Measurements from ENCODE around the gene TANGO2.

The TANGO2 gene

DNA sequence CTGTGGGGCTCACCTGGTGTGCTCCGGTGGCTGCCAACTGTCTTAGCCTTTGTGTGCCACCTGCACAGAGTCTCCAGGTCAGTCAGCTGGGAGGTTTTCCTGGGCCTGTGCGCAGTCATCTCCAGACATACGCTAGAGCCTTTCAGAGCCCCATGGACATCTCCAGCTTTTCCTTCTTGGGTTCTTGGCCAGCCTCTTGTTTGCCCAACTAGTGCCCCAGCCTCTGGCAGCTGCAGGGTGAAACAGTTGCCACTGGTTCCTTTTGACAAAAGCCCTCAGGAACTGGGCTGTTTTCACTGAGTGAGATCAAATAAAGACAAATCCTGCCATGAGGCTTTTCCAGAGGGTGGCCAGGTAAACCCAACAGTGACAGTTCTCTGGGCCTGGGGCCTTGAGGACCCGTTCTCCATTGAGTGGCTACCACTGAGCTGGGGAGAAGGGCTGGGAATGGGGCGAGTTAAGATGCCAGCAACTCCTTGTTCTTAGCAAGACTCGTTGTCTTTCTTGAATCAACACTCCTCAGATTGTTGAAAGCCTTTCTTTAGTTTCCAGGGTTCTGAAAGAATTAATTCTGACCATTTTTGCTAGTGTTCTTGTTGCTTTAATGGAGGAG lies 78.3 kb downstream of the TANGO2 start:
- no peak overlapping the region for H3K4me3 ChIP-seq (ENCODE audit: insufficient read length, low read depth)
- DNase-seq (ENCODE audit: low read depth, low spot score), result no peak
- no peaks in the 10 kb centered on the region for H3K27me3 ChIP-seq (ENCODE audit: insufficient read depth, insufficient read length)
- TF ChIP-seq ZNF274 (IDR thresholded peaks at IDR 0.05; ENCODE audit: low read depth, low read length) (no peak), YY1 (IDR thresholded peaks at IDR 0.05; ENCODE audit: insufficient read depth, insufficient read length) (no peak), SUZ12 (IDR thresholded peaks at IDR 0.05; ENCODE audit: extremely low read depth, insufficient read depth, insufficient read length) (no peak)
- H3K36me3 ChIP-seq (ENCODE audit: insufficient read depth, insufficient read length, low read length), result peaks cover 81% of the 10 kb centered on the region
- H3K9ac ChIP-seq (ENCODE audit: insufficient read length, low read depth), result no peak overlapping the region
- no peaks in the 10 kb centered on the region for H3K9me3 ChIP-seq (ENCODE audit: insufficient read depth, low read length)
- H3K4me1 ChIP-seq (ENCODE audit: insufficient read depth, insufficient read length), result peaks cover 2% of the 10 kb centered on the region

GRCh38 chr22:20101638-20102037 lies 80.7 kb downstream of the TANGO2 start:
- Histone ChIP-seq H3K9me3 (ENCODE audit: insufficient read depth, low read length) (no peaks in the 10 kb centered on the region), H3K4me1 (ENCODE audit: insufficient read depth, insufficient read length) (peaks cover 2% of the 10 kb centered on the region), H3K4me3 (ENCODE audit: insufficient read length, low read depth) (no peak overlapping the region), H3K36me3 (ENCODE audit: insufficient read depth, insufficient read length, low read length) (peaks cover 81% of the 10 kb centered on the region), H3K27me3 (ENCODE audit: insufficient read depth, insufficient read length) (no peaks in the 10 kb centered on the region), H3K9ac (ENCODE audit: insufficient read length, low read depth) (no peak overlapping the region)
- no peak for TF ChIP-seq YY1 (IDR thresholded peaks at IDR 0.05; ENCODE audit: insufficient read depth, insufficient read length)
- no peak for TF ChIP-seq ZNF274 (IDR thresholded peaks at IDR 0.05; ENCODE audit: low read depth, low read length)
- no peak for DNase-seq (ENCODE audit: low read depth, low spot score)

- TF ChIP-seq ZNF274 (IDR thresholded peaks at IDR 0.05; ENCODE audit: low read depth, low read length) (no peak), SUZ12 (IDR thresholded peaks at IDR 0.05; ENCODE audit: extremely low read depth, insufficient read depth, insufficient read length) (no peak), YY1 (IDR thresholded peaks at IDR 0.05; ENCODE audit: insufficient read depth, insufficient read length) (no peak)
- DNase-seq (ENCODE audit: low read depth, low spot score), result no peak
- no peak overlapping the region for H3K9ac ChIP-seq (ENCODE audit: insufficient read length, low read depth)
- H3K9me3 ChIP-seq (ENCODE audit: insufficient read depth, low read length), result no peaks in the 10 kb centered on the region
- H3K4me3 ChIP-seq (ENCODE audit: insufficient read length, low read depth), result no peak overlapping the region
- H3K4me1 ChIP-seq (ENCODE audit: insufficient read depth, insufficient read length), result peaks cover 2% of the 10 kb centered on the region
- H3K27me3 ChIP-seq (ENCODE audit: insufficient read depth, insufficient read length), result no peaks in the 10 kb centered on the region
- peaks cover 82% of the 10 kb centered on the region for H3K36me3 ChIP-seq (ENCODE audit: insufficient read depth, insufficient read length, low read length)
Observed at GRCh38 chr22:20102203-20102780, 81.4 kb downstream of the TANGO2 start.

DNA sequence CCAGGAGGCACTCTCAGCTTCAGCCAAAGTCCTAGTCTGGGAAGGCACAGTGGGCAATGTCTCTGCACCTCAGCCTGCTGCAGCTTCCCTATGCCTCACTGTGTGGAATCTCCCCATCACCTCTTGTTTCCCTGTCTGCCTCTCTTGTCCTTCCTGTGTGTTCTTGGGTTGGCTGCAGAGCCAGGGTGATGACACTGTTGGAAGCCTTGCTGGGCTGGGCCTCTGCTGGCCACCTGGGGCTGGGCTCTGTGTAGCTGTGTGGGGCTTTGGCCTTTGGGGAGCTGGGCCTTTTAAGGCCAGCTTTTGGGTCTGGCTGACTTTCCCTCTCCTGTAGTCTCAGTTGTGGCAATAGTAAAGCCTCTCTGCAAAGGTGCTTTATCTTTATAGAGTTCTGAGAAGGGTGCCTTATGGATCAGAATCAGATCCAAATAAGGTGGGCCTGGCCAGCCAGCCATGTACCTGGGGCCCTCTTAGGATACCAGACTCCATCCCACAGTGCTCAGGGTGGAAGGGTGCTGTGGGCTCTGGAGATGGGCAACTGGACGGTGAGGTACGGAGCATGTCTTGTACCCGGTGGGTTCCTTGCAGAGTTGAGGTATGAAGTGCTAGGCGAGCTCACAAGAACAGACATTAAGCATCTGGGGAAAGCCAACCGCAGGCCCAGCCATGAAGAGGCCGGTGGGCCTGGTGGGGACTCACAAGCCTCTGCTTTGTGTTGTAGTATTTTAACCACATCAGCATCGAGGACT lies 84.7 kb downstream of the TANGO2 start:
- TF ChIP-seq ZNF274 (IDR thresholded peaks at IDR 0.05; ENCODE audit: low read depth, low read length) (no peak), YY1 (IDR thresholded peaks at IDR 0.05; ENCODE audit: insufficient read depth, insufficient read length) (no peak), SUZ12 (IDR thresholded peaks at IDR 0.05; ENCODE audit: extremely low read depth, insufficient read depth, insufficient read length) (no peak)
- Histone ChIP-seq H3K4me1 (ENCODE audit: insufficient read depth, insufficient read length) (no peaks in the 10 kb centered on the region), H3K27me3 (ENCODE audit: insufficient read depth, insufficient read length) (no peaks in the 10 kb centered on the region), H3K4me3 (ENCODE audit: insufficient read length, low read depth) (no peak overlapping the region), H3K9ac (ENCODE audit: insufficient read length, low read depth) (no peak overlapping the region), H3K36me3 (ENCODE audit: insufficient read depth, insufficient read length, low read length) (peaks cover 89% of the 10 kb centered on the region), H3K9me3 (ENCODE audit: insufficient read depth, low read length) (no peaks in the 10 kb centered on the region)
- DNase-seq (ENCODE audit: low read depth, low spot score), result no peak

DNA sequence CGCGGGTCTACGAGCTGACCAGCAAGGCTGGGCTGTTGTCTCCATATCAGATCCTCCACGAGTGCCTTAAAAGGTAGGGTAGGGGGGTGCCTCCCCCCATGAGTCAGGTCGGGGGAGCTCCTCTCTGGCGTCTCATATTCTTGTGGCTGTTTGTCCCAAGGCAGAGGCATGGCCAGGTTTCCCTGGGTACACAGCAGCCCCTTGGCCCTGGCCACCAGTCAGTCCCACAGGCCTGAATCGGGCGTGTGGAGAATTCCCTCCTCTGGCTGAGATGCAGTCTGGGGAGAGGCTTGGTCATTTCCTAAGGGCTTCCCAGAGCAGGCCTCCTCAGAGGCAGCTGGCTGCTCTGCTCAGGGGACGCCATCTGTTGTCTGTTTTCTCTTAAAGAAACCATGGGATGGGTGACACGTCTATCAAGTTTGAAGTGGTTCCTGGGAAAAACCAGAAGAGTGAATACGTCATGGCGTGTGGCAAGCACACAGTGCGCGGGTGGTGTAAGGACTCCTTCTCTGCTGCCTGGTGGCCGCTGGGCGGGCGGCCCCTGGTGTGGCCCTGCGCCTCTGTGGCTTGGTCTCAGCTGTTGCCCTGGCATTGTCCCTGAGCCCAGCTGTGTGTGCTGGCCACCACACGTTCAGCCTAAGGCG lies 85.4 kb downstream of the TANGO2 start:
- no peaks in the 10 kb centered on the region for H3K4me1 ChIP-seq (ENCODE audit: insufficient read depth, insufficient read length)
- TF ChIP-seq YY1 (IDR thresholded peaks at IDR 0.05; ENCODE audit: insufficient read depth, insufficient read length) (no peak), ZNF274 (IDR thresholded peaks at IDR 0.05; ENCODE audit: low read depth, low read length) (no peak), SUZ12 (IDR thresholded peaks at IDR 0.05; ENCODE audit: extremely low read depth, insufficient read depth, insufficient read length) (no peak)
- no peaks in the 10 kb centered on the region for H3K9me3 ChIP-seq (ENCODE audit: insufficient read depth, low read length)
- no peak overlapping the region for H3K4me3 ChIP-seq (ENCODE audit: insufficient read length, low read depth)
- H3K36me3 ChIP-seq (ENCODE audit: insufficient read depth, insufficient read length, low read length), result peaks cover 91% of the 10 kb centered on the region
- DNase-seq (ENCODE audit: low read depth, low spot score), result no peak
- no peaks in the 10 kb centered on the region for H3K27me3 ChIP-seq (ENCODE audit: insufficient read depth, insufficient read length)
- H3K9ac ChIP-seq (ENCODE audit: insufficient read length, low read depth), result no peak overlapping the region

GRCh38 chr22:20106849-20107237 lies 85.9 kb downstream of the TANGO2 start:
- peaks cover 2% of the 10 kb centered on the region for H3K4me1 ChIP-seq (ENCODE audit: insufficient read depth, insufficient read length)
- H3K9me3 ChIP-seq (ENCODE audit: insufficient read depth, low read length), result no peaks in the 10 kb centered on the region
- H3K36me3 ChIP-seq (ENCODE audit: insufficient read depth, insufficient read length, low read length), result peaks cover 90% of the 10 kb centered on the region
- no peaks in the 10 kb centered on the region for H3K27me3 ChIP-seq (ENCODE audit: insufficient read depth, insufficient read length)
- no peak overlapping the region for H3K4me3 ChIP-seq (ENCODE audit: insufficient read length, low read depth)
- DNase-seq (ENCODE audit: low read depth, low spot score), result no peak
- H3K9ac ChIP-seq (ENCODE audit: insufficient read length, low read depth), result no peak overlapping the region
- no peak for TF ChIP-seq YY1 (IDR thresholded peaks at IDR 0.05; ENCODE audit: insufficient read depth, insufficient read length)

DNA sequence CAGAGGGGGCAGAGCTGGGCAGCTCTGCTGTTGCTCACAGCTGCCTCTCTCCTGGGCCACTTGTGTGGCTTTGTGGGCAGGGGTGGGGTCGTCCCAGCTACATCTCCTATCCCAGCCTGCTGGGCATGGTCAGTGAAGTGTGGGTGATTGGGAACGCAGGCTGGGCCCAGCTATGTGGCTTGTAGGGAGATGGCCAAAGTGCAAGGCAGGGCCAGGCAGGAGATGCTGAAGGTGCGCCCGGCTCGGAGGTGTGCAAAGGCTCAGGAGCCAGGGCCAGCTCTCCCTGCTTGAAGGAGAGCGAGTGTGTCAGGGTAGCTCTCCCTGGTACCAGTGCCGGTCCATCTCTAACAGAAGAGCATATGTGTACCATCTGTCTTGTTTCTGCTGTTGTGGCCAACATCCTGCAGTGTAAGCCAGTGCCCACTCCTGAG lies 86.6 kb downstream of the TANGO2 start:
- H3K4me3 ChIP-seq (ENCODE audit: insufficient read length, low read depth), result no peak overlapping the region
- no peaks in the 10 kb centered on the region for H3K9me3 ChIP-seq (ENCODE audit: insufficient read depth, low read length)
- H3K4me1 ChIP-seq (ENCODE audit: insufficient read depth, insufficient read length), result peaks cover 2% of the 10 kb centered on the region
- no peak for DNase-seq (ENCODE audit: low read depth, low spot score)
- peaks cover 90% of the 10 kb centered on the region for H3K36me3 ChIP-seq (ENCODE audit: insufficient read depth, insufficient read length, low read length)
- no peak overlapping the region for H3K9ac ChIP-seq (ENCODE audit: insufficient read length, low read depth)
- TF ChIP-seq ZNF274 (IDR thresholded peaks at IDR 0.05; ENCODE audit: low read depth, low read length) (no peak), SUZ12 (IDR thresholded peaks at IDR 0.05; ENCODE audit: extremely low read depth, insufficient read depth, insufficient read length) (no peak), YY1 (IDR thresholded peaks at IDR 0.05; ENCODE audit: insufficient read depth, insufficient read length) (no peak)
- no peaks in the 10 kb centered on the region for H3K27me3 ChIP-seq (ENCODE audit: insufficient read depth, insufficient read length)
